IMR-90 (cell line): ENCODE data around the gene NR1H2.

Source experiments
- CTCF ChIP-seq: conservative IDR thresholded peaks from 2 replicates; pipeline ENCODE4 v1.5.1; 2012; ENCODE audit warnings: mild to moderate bottlenecking, low read depth, low read length, improper control_type of control experiment
- ELK1 ChIP-seq: fragments of 150-350 bp; IDR thresholded peaks from 2 replicates; pipeline ENCODE4 v1.6.1; 2016; ENCODE audit warnings: low read depth, mild to moderate bottlenecking, low read length, moderate library complexity, borderline replicate concordance
- RFX5 ChIP-seq: IDR thresholded peaks from 2 replicates; pipeline ENCODE4 v1.8.0; 2012; ENCODE audit warnings: low read depth, mild to moderate bottlenecking, low read length, moderate library complexity

- TF ChIP-seq RFX5 (no peak), CTCF (peak; percentile 71), ELK1 (no peak)
Measured at GRCh38 chr19:50414864-50415660, 38.8 kb downstream of the NR1H2 start.
